Activated naive CD8-positive, alpha-beta T cell treated with anti-CD3 and anti-CD28 coated beads for 36 hours (primary cell): Measurements from ENCODE around the gene ITGB3. TPM values are rescaled to one million over a fixed set of nuclear protein-coding genes. Genes with fewer than 3 reads are reported as not detected.
"Not testable (repeated sequence)": the region's sequence is repeated elsewhere in the genome, so short reads cannot be mapped to it uniquely, and the experiment has no call there.

Experiments
- DNase-seq: peaks from one replicate; pipeline ENCODE4 v3.0.0; 2021
- H3K27ac Mint-ChIP-seq: one replicate; pipeline ENCODE4 v1.8.0; 2022; ENCODE audit warnings: mild to moderate bottlenecking, moderate library complexity, mixed read lengths
- H3K27me3 Mint-ChIP-seq: one replicate; pipeline ENCODE4 v1.8.0; 2022; ENCODE audit warnings: mild to moderate bottlenecking, mixed read lengths
- H3K36me3 Mint-ChIP-seq: one replicate; pipeline ENCODE4 v1.8.0; 2021; ENCODE audit warnings: mild to moderate bottlenecking, mixed read lengths
- H3K4me1 Mint-ChIP-seq: one replicate; pipeline ENCODE4 v1.8.0; 2021; ENCODE audit warnings: mixed read lengths
- H3K4me3 Mint-ChIP-seq: one replicate; pipeline ENCODE4 v1.8.0; 2022; ENCODE audit warnings: mild to moderate bottlenecking, moderate library complexity, mixed read lengths
- H3K9me3 Mint-ChIP-seq: one replicate; pipeline ENCODE4 v1.8.0; 2022; ENCODE audit warnings: mixed read lengths
- total RNA-seq, 2 experiments: library from RNA; stranded (reverse); gene quantifications; one replicate each; pipeline ENCODE4 v1.2.3, GENCODE V29; 2021

ITGB3 gene
- total RNA-seq, 2 experiments from 2014 or later = 0.06 TPM; not detected in 1

DNA sequence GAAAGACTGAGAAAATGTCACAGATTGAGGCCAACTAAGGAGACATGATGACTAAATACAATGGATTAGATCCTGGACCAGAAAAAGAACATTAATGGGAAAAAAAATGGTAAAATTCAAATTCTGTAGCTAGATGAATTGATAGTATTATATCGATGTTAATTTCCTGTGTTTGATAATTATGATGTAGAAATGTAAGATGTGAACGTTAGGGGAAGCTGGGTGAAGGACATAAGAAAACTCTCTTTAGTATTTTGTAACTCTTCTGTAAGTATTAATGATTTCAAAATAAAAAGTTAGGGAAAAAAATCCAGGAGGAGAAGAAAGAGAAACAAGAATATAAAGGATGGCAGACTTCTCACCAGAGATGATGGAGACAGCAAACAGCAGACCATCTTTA, 2.8 kb upstream of the ITGB3 start:
- H3K36me3 Mint-ChIP-seq = no peaks in the 10 kb centered on the region
- H3K27me3 Mint-ChIP-seq = peaks cover 47% of the 10 kb centered on the region
- H3K4me1 Mint-ChIP-seq = peaks cover 4% of the 10 kb centered on the region
- no peak for DNase-seq
- no peak overlapping the region for H3K4me3 Mint-ChIP-seq
- H3K27ac Mint-ChIP-seq = no peak overlapping the region
- H3K9me3 Mint-ChIP-seq = no peaks in the 10 kb centered on the region

DNA sequence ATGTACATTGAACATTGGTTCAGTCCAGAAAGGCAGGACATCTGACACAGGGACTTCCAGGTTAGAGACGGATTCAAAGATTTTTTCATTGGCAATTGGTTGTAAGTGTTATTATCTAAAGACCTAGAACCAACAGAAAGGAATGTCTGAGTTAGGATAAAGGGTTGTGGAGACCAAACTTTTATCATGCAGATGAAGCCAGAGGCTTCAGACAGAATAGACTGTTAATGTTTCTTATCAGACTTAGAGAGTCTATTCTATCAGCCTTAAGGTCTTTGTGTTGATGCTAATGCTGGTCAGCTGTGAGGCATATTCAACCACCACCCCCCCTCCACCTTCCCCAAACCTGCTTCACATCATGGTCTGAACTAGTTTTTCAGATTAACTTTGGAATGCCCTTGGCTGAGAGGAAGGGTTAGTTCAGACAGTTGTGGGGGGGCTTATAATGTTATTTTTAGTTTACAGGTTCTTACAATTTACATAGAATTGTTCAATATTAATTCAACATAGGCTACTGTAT, 2.1 kb upstream of the ITGB3 start:
- H3K27me3 Mint-ChIP-seq = peaks cover 51% of the 10 kb centered on the region
- no peaks in the 10 kb centered on the region for H3K9me3 Mint-ChIP-seq
- H3K4me3 Mint-ChIP-seq = no peak overlapping the region
- no peak for DNase-seq
- no peak overlapping the region for H3K27ac Mint-ChIP-seq
- peaks cover 4% of the 10 kb centered on the region for H3K4me1 Mint-ChIP-seq
- no peaks in the 10 kb centered on the region for H3K36me3 Mint-ChIP-seq

DNA sequence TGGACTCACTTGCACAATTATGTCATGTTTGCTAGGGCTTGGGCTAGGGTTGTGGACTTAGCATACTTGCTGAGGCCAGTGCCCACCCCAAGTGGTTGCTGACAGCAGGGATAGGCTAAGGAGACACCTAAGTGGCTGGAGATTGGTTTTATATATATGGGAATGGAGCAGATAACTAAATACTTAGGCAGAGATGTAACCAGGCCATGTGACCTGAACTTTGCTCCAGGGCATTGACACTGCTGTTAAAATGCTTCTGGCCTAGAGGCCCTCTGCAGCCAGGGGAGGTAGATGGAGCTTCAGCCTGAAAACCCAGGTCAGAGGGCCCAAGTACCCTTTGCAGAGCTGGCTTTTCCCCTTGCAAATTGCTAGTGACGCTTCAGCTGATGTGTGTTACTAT, 1.4 kb upstream of the ITGB3 start:
- H3K36me3 Mint-ChIP-seq = no peaks in the 10 kb centered on the region
- no peak overlapping the region for H3K4me3 Mint-ChIP-seq
- DNase-seq = no peak
- H3K27ac Mint-ChIP-seq = no peak overlapping the region
- H3K4me1 Mint-ChIP-seq = peaks cover 4% of the 10 kb centered on the region
- no peaks in the 10 kb centered on the region for H3K9me3 Mint-ChIP-seq
- peaks cover 55% of the 10 kb centered on the region for H3K27me3 Mint-ChIP-seq

DNA sequence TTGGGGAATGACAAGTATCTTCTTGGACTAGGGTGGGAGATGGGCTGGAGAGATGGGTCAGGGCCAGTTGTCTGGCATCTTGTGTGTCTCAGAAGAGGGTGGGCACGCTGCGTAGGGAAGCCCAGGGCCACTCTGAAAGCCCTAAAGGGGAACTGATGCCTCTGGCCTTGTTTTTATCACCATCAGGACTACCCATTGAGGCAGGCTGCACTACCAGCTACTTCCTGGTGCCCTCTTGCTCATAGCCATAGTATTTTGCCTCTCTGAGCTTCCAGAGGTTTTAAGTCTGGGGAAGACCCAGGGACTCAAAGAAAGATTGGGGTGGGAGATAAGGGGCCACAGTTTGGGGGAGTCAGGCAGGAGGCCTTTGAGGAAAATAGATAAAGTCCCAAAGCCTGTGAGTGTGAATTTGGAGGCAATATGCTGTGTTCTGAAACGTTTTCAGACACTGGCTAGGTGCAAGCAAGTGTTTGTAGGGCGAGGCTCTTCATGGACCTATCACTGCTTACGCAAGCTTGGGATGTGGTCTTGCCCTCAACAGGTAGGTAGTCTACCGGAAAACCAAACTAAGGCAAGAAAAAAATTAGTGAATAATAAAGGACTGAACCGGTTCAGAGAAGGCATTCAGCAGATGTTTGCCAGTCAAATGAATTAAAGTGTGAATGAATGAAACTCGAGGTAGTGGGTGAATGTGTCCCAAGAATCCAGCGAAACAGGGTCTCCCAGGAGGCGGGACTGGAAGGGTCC, 688 bp upstream of the ITGB3 start:
- no peak for DNase-seq
- peaks cover 62% of the 10 kb centered on the region for H3K27me3 Mint-ChIP-seq
- H3K36me3 Mint-ChIP-seq = no peaks in the 10 kb centered on the region
- no peaks in the 10 kb centered on the region for H3K9me3 Mint-ChIP-seq
- peak overlapping the region; percentile 44 for H3K4me3 Mint-ChIP-seq
- peaks cover 9% of the 10 kb centered on the region for H3K4me1 Mint-ChIP-seq
- no peak overlapping the region for H3K27ac Mint-ChIP-seq

DNA sequence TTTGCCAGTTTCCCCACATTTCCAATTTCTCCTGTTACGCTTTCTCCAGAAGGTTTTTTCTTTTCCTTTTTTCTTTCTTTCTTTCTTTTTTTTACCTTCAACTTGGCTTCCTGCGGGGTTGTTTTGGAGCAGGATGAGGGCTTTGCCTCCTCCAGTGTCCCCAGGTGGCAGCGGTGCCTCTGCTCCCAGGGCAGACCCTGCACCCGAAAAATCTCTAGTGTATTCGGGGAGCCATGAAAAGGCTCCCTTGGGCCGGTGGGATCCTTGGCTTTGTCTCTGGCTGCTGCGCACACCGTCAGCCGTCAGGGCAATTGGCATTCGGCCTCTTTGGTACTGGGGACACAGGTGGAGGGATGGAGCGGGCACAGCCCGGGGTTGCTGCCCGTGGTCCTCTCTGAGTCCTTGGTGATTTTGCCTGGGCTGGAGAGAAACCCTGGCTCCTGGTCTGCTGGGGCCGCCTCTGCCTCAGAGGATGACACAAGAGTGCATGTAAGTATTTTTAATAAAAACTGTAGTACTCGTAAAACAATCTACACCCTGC, 846 bp downstream of the ITGB3 start:
- Mint-ChIP-seq H3K4me1 (peaks cover 16% of the 10 kb centered on the region), H3K27ac (no peak overlapping the region), H3K27me3 (peaks cover 75% of the 10 kb centered on the region), H3K9me3 (no peaks in the 10 kb centered on the region), H3K4me3 (peak overlapping the region; percentile 82), H3K36me3 (no peaks in the 10 kb centered on the region)
- no peak for DNase-seq

DNA sequence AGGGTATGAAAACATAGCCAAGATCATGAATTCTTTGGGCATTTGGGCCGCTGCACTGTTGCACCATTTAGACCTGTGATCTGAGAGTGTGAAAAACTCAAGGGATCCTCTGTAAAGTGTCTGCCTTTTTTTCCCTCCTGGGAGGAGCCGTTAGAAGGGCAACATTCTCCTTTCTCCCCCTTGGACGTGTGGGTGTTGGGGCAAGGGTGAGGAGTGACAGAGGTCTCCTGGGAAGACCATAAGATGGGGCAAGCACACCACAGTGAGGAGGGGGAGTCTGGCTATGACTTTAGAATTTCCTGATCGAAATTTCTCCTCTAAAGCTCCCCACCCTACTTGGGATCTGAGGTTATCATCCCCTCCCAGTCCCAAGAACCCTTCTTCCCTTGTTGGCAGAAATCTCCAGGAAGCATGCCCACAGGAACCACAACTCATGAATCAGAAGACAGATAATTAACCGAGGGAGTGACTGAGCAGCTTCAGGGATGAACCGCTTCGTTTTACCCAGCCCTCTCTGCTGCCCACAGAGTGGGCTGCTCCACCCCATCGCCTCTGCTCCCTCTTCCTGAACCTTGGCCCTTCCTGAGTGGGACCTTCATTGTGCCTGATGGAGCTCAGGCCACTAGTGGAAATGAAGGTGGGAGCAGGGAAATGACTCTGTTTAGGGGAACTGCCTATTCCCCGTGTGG, 4.2 kb downstream of the ITGB3 start:
- H3K36me3 Mint-ChIP-seq = no peaks in the 10 kb centered on the region
- DNase-seq = no peak
- no peaks in the 10 kb centered on the region for H3K9me3 Mint-ChIP-seq
- H3K27me3 Mint-ChIP-seq = peaks cover 66% of the 10 kb centered on the region
- H3K4me1 Mint-ChIP-seq = peaks cover 16% of the 10 kb centered on the region
- no peak overlapping the region for H3K27ac Mint-ChIP-seq
- no peak overlapping the region for H3K4me3 Mint-ChIP-seq

DNA sequence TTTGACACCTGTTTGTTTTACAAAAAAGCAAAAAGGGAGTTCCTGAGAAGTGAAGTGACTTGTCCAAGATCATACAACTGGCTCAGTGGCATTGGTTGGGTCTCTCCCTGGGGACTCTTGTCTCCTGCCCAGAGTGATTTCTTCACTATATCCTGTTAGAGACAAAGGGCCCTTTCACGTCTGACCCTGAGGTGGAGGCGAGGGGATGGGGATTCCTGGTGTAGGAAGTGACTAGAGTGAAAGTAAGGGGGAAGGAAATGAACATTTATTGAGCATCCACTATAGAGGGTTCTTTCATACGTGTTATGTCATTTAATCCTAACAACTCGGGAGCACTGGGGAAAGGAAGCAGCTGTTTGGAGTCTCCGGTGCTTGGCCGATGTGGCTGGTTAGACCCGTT, 9.0 kb downstream of the ITGB3 start:
- peaks cover 11% of the 10 kb centered on the region for H3K4me1 Mint-ChIP-seq
- H3K27ac Mint-ChIP-seq = no peak overlapping the region
- no peak overlapping the region for H3K4me3 Mint-ChIP-seq
- no peaks in the 10 kb centered on the region for H3K36me3 Mint-ChIP-seq
- no peaks in the 10 kb centered on the region for H3K9me3 Mint-ChIP-seq
- H3K27me3 Mint-ChIP-seq = peaks cover 35% of the 10 kb centered on the region
- no peak for DNase-seq

DNA sequence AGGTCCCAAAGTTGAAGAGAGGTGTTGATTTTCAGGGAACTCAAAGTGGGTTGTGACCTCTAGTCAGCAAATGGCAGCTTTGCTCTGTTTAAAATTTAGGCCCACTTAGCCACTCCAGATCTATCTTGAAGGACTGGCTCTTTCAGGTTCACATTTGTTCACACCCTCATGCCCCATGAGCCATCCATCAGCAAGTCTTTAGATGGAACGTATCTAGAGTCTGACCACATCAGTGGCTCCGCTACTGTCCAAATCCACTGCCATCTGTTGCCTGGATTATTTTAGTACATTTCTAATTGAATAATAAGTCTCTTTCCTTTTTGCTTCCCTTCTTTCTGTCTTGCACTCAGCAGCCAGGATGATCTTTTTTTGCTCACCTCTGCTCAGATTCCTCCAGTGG, 10.5 kb downstream of the ITGB3 start:
- no peak for DNase-seq
- Mint-ChIP-seq H3K4me1 (no peaks in the 10 kb centered on the region), H3K27ac (no peak overlapping the region), H3K9me3 (no peaks in the 10 kb centered on the region), H3K4me3 (no peak overlapping the region), H3K36me3 (no peaks in the 10 kb centered on the region), H3K27me3 (peaks cover 22% of the 10 kb centered on the region)

DNA sequence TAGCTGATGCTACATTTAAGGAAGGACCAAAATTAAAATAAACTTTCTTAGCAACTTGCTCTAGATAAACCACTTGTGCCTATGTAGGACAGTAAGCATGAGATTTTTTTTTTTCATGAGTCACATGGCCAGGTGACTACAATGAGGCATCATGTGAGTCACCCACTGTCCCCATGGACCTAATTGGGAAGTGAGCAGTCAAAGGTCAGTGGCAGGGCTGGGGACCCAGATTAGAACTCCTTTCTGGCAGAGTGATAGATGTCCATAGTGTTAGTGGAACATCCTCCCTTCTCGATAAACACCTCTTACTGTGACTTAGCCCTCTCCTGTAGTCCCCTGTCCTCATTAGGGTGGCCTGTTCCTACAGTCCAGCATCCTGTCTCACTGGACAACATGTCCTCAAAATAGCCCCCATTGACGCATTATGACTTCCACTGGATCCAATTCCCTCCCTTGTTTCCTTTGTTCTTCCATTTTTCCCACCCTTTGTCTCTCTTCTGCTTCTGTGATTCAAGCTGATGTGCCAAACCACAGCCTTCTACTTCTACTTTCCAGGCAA, 12.4 kb downstream of the ITGB3 start:
- DNase-seq = no peak
- H3K9me3 Mint-ChIP-seq = peaks cover 4% of the 10 kb centered on the region
- H3K4me3 Mint-ChIP-seq = no peak overlapping the region
- H3K27ac Mint-ChIP-seq = no peak overlapping the region
- peaks cover 18% of the 10 kb centered on the region for H3K27me3 Mint-ChIP-seq
- H3K36me3 Mint-ChIP-seq = no peaks in the 10 kb centered on the region
- no peaks in the 10 kb centered on the region for H3K4me1 Mint-ChIP-seq

DNA sequence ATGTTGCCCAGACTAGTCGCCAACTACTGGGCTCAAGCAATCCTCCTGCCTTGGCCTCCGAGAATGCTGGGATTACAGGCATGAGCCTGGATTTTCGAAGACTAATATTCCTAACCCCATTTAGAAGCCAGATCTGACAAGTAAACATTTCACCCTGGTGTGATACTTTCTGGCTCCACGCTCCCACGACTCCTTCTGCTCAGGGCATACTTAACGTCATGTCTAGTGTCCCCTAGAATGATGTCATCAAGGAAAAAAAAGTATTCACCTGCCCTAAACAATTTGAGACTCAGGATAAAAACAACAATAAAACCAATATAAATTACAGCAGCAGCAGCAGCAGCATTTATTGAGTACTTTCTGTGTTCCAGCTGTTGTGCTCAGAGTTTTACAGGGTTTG, 13.2 kb downstream of the ITGB3 start:
- H3K27ac Mint-ChIP-seq = no peak overlapping the region
- peaks cover 18% of the 10 kb centered on the region for H3K27me3 Mint-ChIP-seq
- no peaks in the 10 kb centered on the region for H3K4me1 Mint-ChIP-seq
- peaks cover 4% of the 10 kb centered on the region for H3K9me3 Mint-ChIP-seq
- no peak for DNase-seq
- no peaks in the 10 kb centered on the region for H3K36me3 Mint-ChIP-seq
- H3K4me3 Mint-ChIP-seq = no peak overlapping the region

DNA sequence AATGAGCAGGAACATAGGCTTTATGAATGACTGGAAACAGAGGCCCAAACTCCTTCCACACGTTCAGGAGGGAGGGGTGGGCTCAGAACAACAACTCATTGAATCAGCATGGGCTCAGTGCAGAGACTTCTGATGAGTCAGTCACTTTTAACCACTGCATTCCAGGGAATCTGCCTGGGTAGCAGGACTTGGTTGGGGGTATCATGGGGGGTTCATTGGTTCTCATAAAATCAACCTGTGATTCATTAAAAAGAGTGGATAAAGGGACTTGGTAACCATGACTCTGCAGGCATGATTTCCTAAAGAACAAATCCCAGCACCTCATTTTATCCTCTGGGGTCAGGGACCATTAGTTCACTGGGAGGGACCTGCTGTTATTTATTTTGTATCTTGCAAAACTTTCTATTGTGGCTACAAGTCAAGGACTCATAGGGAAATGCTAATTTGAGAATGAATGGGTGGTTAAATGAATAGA, 13.8 kb downstream of the ITGB3 start:
- no peak overlapping the region for H3K4me3 Mint-ChIP-seq
- H3K27me3 Mint-ChIP-seq = peaks cover 13% of the 10 kb centered on the region
- no peak for DNase-seq
- no peaks in the 10 kb centered on the region for H3K36me3 Mint-ChIP-seq
- no peak overlapping the region for H3K27ac Mint-ChIP-seq
- peaks cover 4% of the 10 kb centered on the region for H3K9me3 Mint-ChIP-seq
- no peaks in the 10 kb centered on the region for H3K4me1 Mint-ChIP-seq

DNA sequence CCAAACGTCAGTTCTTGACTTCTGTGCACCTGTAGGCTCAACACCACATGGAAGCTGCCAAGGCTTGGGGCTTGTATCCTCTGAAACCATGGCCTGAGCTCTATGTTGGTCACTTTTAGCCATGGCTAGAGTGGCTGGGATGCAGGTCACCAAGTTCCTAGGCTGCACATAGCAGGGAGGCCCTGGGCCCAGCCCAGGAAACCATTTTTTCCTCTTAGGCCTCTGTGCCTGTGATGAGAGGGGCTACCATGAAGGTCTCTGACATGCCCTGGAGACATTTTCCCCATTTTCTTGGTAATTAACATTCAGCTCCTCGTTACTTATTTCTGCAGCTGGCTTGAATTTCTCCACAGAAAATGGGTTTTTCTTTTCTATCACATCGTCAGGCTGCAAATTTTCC, 15.3 kb downstream of the ITGB3 start:
- H3K4me3 Mint-ChIP-seq, H3K36me3 Mint-ChIP-seq, H3K4me1 Mint-ChIP-seq, H3K27me3 Mint-ChIP-seq, DNase-seq, H3K27ac Mint-ChIP-seq, H3K9me3 Mint-ChIP-seq: not testable (repeated sequence)

DNA sequence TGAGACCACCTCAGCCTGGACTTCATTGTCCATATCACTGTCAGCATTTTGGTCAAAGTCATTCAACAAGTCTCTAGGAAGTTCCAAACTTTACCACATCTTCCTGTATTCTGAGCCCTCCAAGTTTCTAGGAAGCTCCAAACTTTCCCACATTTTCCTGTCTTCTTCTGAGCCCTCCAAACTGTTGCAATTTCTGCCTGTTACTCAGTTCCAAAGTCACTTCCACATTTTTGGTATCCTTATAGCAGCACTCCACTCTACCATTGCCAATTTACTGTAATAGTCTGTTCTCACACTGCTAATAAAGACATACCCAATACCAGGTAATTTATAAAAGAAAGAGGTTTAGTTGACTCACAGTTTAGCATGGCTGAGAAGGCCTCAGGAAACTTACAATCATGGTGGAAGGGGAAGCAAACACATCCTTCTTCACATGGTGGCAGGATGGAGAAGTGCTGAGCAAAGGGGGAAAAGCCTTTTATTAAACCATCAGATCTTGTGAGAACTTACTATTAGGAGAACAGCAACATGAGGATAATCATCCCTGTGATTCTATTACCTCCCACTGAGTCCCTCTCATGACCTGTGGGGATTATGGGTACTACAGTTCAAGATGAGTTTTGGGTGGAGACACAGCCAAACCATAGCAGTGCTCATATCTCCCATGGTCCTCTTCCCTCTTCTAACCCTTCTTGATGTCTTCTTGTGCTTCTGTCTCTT, 16.1 kb downstream of the ITGB3 start:
- not testable (repeated sequence) for H3K4me1 Mint-ChIP-seq, H3K27me3 Mint-ChIP-seq, H3K4me3 Mint-ChIP-seq, H3K36me3 Mint-ChIP-seq, H3K27ac Mint-ChIP-seq, H3K9me3 Mint-ChIP-seq, DNase-seq

DNA sequence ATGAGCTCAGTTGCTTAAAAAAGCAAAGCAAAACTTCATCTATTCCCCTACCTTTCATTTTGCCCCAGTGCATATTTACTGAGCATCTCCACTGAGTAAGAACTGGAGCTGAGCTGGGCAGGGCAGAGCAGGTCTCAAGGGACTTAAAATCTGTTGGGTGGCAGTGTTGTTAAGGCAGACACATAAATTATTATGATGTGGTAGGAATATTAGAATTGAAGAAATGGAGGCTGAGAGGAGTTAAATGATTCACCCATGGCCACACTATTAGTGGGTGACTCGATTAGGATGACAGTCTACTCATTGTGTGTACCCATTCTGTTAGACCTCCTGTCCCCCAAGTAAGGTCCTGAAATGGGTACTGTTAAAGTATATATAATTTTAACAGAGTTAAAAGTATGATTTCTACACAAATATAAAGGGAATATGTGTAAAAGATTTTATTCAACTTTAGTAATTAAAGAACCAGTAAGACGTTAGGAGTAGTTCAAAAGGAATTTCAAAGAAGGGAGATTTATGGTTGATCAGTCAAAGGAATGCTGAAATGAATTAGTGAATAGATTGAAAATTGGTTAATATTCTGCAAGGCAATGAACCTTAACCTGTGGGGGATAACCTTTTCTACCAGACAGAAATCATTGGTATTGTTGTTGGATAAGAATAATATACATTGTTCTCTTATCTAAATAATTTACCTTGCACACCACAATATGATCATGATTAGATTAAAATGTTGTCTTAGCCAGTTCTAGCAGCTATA, 17.5 kb downstream of the ITGB3 start:
- peaks cover 4% of the 10 kb centered on the region for H3K9me3 Mint-ChIP-seq
- DNase-seq = no peak
- H3K27me3 Mint-ChIP-seq = peaks cover 6% of the 10 kb centered on the region
- no peak overlapping the region for H3K4me3 Mint-ChIP-seq
- no peaks in the 10 kb centered on the region for H3K36me3 Mint-ChIP-seq
- H3K27ac Mint-ChIP-seq = no peak overlapping the region
- H3K4me1 Mint-ChIP-seq = no peaks in the 10 kb centered on the region
